ENCODE measurements around the gene ZNF236.

Gene ZNF236

GRCh38 chr18:76821356-76821874, 942 bp upstream of the ZNF236 start:
- DNase-seq (ENCODE audit: low read depth) = no peak

GRCh38 chr18:76821875-76822505, 367 bp upstream of the ZNF236 start:
- no peak for DNase-seq (ENCODE audit: low read depth)

- no peak for DNase-seq (ENCODE audit: low read depth)
Observed at GRCh38 chr18:76823161-76823538, 793 bp downstream of the ZNF236 start.

GRCh38 chr18:76823587-76824011, 1.2 kb downstream of the ZNF236 start:
- DNase-seq (ENCODE audit: low read depth) = no peak

DNA sequence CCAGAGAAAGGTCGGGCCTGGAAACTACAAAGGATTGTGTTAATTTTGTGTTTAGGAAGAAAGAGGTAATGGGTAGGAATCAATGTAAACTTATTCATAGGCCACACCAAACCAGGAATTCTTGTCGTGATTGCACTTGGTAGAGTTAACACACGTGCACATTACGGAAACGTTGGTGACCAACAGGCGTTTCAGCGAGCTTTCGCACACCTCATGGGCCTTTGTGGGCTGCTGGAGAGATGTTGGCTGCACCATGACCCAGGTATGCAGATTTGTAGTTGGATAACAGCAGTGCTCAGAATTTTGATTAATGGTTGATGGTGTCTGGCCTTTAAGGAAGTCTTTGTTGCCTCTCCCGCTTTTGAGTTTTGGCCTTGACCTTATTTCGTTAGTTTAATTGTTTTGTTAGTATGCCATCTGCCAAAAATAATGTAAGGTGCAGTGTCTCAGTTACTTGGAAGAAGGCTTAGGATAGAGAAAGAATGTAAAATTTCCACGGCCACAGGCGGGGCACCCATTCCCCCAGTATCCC, 1.9 kb downstream of the ZNF236 start:
- no peak for DNase-seq (ENCODE audit: low read depth)

- DNase-seq (ENCODE audit: low read depth) = no peak
Observed at GRCh38 chr18:76824754-76825153, 2.4 kb downstream of the ZNF236 start.

GRCh38 chr18:76827205-76828200, 5.1 kb downstream of the ZNF236 start:
- no peak for DNase-seq (ENCODE audit: low read depth)

- DNase-seq (ENCODE audit: low read depth) = no peak
Observed at GRCh38 chr18:76834379-76834778, 12.0 kb downstream of the ZNF236 start.

GRCh38 chr18:76835380-76835779, 13.0 kb downstream of the ZNF236 start:
- no peak for DNase-seq (ENCODE audit: low read depth)

GRCh38 chr18:76837071-76837470, 14.7 kb downstream of the ZNF236 start:
- DNase-seq (ENCODE audit: low read depth) = no peak

DNA sequence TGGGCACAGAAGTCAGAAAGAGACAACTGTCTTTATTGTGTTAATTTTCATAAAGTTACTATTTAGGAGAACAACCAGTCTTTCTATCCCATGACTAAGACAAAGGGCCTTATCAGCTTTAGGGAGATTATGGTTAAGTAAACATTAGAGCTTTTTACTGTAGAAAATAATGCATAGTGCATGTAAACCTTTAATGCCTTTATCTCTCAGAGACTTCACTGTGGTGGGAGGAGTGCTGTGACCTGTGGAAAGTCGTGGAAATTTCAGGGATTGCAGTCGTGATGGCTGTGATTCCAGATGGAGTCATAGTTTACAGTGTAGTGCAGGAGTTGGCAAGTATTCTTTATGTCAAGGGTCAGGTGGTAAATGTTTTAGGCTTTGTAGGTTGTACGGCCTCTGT, 15.8 kb downstream of the ZNF236 start:
- no peak for DNase-seq (ENCODE audit: low read depth)

GRCh38 chr18:76839086-76839794, 16.9 kb downstream of the ZNF236 start:
- DNase-seq (ENCODE audit: low read depth) = no peak

DNA sequence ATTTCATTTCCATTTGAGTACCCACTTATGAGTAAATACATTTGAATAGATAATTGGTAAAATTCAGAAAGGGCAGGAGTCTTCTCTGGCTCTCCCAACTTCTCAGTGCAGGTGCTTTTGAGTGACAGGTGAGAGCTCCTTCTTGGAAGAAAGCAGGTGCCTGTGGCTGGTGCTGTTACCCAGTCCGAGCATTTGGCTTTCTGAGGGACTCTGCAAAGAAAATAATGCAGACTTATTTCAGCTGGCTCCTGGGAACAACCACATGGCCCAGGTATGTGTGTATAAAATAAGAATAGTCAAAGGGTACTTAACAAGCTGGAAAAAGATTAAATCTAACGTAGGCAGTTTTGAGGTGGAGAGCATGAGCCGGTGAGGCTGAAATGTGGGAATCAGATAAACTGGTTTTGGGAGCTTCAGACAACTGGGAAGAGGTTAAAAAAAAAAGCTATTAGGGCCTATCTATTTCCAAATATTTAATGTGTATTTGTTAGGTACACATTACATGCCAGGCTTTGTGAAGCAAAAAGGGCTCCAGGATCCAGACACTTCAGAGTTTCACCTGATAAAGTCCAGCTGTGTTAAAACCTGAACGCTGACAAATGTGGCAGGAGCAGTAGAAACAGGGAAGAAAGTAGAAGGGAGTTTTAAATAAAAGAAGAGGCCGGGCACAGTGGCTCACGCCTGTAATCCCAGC, 20.6 kb downstream of the ZNF236 start:
- DNase-seq (ENCODE audit: low read depth) = no peak

DNA sequence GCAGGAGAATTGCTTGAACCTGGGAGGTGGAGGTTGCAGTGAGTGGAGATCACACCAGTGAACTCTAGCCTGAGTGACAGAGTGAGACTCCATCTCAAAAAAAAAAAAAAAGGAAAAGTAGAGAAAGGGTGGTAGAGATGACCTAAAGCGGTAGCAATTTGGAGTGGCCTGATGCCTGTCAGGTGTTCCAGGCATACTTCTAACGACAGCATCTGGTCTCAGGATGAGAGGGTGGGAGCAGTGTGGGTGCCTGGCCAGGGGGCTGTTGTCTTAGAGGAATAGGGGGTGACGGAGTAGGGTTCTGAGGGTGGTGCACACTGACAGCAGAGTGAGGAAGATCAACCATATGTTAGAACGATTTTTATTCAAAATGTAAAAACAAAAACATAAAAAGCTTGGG, 21.8 kb downstream of the ZNF236 start:
- no peak for DNase-seq (ENCODE audit: low read depth)

DNA sequence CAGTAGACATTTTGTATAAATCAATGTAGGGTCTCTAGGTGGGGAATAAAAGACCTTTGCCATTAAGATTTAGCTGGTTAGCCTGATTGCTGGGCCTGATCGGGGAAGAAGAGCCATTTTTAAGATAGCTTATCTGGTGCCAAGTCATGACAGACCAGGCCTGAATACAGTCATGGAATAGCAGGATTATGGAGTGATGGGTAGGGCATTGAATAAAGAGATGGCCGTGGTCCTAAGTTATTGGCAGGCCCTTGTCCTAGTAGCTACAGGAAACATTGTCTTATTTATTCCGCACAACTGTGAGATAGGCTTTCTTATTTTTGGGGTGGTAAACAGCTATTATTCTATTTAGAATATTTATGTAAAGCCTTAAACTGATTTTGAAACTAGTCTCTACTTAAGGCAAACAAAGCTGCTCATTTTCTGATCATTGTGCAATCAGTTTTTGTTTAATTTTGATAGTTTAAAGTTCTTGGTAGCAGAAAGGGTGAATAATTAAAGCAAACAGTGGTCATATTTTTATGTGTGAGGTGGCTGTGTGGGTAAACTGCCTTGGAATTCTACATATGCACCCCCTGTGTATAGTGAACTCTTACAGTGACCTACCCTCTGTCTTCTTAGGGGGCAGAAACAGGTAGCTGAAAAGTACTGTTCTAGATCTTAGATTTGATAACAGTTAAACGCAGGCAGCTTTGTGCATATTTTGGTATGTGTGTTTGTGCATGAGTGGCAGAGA, 22.6 kb downstream of the ZNF236 start:
- DNase-seq (ENCODE audit: low read depth) = no peak

DNA sequence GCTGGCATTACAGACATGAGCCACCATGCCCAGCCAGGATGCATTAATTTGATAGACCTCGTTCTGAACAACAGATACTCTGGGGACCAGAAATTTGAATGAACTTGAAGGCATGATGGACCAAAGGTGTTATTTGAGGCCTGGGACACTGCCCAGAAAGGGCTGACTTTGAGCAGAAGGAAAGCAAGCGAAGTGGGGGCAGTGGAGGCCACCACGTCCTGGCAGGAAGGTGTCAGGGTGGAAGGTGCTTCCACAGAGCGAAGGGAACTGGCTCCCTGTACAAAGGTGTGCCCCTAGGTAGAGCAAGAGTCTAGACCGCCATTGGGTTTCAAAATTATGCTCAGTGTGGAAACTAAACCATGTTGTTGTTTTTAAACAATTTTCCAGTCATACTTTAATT, 23.9 kb downstream of the ZNF236 start:
- DNase-seq (ENCODE audit: low read depth) = no peak

GRCh38 chr18:76847916-76848315, 25.6 kb downstream of the ZNF236 start:
- DNase-seq (ENCODE audit: low read depth) = no peak

GRCh38 chr18:76850112-76850511, 27.8 kb downstream of the ZNF236 start:
- DNase-seq (ENCODE audit: low read depth) = no peak

DNA sequence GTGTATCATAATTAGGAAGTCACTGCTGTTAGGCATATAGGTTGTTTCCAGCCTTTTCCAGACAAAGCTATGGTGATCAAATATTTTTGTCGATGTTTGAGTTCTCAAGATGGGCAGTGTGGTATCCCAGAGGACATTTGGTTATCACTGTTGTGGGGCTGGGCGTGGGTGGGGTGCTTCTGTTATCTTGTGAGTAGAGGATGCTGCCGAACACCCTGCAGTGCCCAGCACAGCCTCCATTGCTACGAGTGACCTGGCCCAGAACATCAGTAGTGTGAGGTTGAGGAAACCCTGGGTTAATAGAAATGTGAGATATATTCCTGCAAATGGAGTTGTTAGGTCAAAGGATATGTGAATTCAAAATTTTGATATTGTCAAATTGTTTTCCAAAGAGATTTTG, 33.2 kb downstream of the ZNF236 start:
- DNase-seq (ENCODE audit: low read depth) = no peak

- DNase-seq (ENCODE audit: low read depth) = no peak
Observed at GRCh38 chr18:76857476-76857875, 35.1 kb downstream of the ZNF236 start.

All from stromal cell of bone marrow (primary cell).